HCT116 (cell line): Measurements from ENCODE around the gene CFAP97D2. TPM values are rescaled to one million over a fixed set of nuclear protein-coding genes. Genes with fewer than 3 reads are reported as not detected.

ENCODE experiments used
- ATAC-seq: fragments of 200-7000 bp; cut with Tn5 transposase; 2 replicates; pipeline ENCODE4 v1.9.1; 2020; ENCODE audit warnings: mild to moderate bottlenecking, moderate library complexity
- BruUV-seq: library from RNA; stranded (reverse); fragments of 400-500 nt; replicated peaks from 2 replicates; lab custom pipeline; 2021; lab: Mats Ljungman, UMichigan
- CTCF ChIA-PET: fragments of 300-600 bp; sonication (Branson Sonifier 250); formaldehyde crosslinking; loops from one replicate; lab custom pipeline; 2021; ENCODE audit warnings: antibody characterized with exemption; lab: Charles Lee
- POLR2A ChIA-PET: fragments of 300-600, 350-600 bp; sonication (Branson Sonifier 250); formaldehyde crosslinking; loops from one replicate; lab custom pipeline; 2021; ENCODE audit warnings: antibody characterized with exemption; lab: Charles Lee
- RAD21 ChIA-PET, 2 experiments: fragments of 300-600 bp; sonication (Branson Sonifier 250); formaldehyde crosslinking; loops; one replicate each; lab custom pipeline; 2023; ENCODE audit warnings: low total read pairs in 2 of 2; ENCODE audit not compliant: uncharacterized antibody in 2 of 2, unreplicated experiment in 2 of 2, low non-redundant PET in 1 of 2; lab: Charles Lee
- DNase-seq: peaks from one replicate; pipeline ENCODE4 v3.0.0-alpha.2; 2010; ENCODE audit warnings: low read depth, low spot score
- H2AFZ ChIP-seq: fragments of 200-600 bp; shearing (Covaris generic), sonication (generic); 2 replicates; pipeline ENCODE4 v1.6.1; 2017; ENCODE audit warnings: low read depth, mixed run types, mixed read lengths, antibody characterized with exemption, low read length; ENCODE audit not compliant: poor library complexity, severe bottlenecking
- H3K27ac ChIP-seq: 2 replicates; pipeline ENCODE4 v1.5.1; 2012; ENCODE audit warnings: low read depth, low read length
- H3K27me3 ChIP-seq: fragments of 200-600 bp; sonication (generic); 2 replicates; pipeline ENCODE4 v1.6.1; 2016; ENCODE audit warnings: mixed run types, low read length, mixed read lengths; ENCODE audit not compliant: insufficient read depth
- H3K36me3 ChIP-seq, 2 experiments: fragments of 200-500 bp in 1 of 2; fragments of 200-600 bp in 1 of 2; sonication (Bioruptor generic) in 1 of 2; sonication (generic) in 1 of 2; 2 replicates each; pipeline versions ENCODE4 v1.5.1 to v1.6.1; 2014 to 2016; ENCODE audit warnings: low read length in 2 of 2, inconsistent platforms in 1 of 2, mixed read lengths in 1 of 2, mixed run types in 1 of 2; ENCODE audit not compliant: insufficient read depth in 2 of 2, control insufficient read depth in 1 of 2
- H3K4me1 ChIP-seq, 2 experiments: fragments of 200-600 bp in 1 of 2; sonication (generic) in 1 of 2; 2 replicates each; pipeline versions ENCODE4 v1.5.1 to v1.6.1; 2012 to 2017; ENCODE audit warnings: low read length in 2 of 2, inconsistent platforms in 1 of 2, mild to moderate bottlenecking in 1 of 2, mixed read lengths in 1 of 2, mixed run types in 1 of 2, moderate library complexity in 1 of 2; ENCODE audit not compliant: insufficient read depth in 2 of 2, control insufficient read depth in 1 of 2
- H3K4me2 ChIP-seq: fragments of 200-600 bp; sonication (generic); 2 replicates; pipeline ENCODE4 v1.6.1; 2017; ENCODE audit warnings: mixed run types, low read length, mixed read lengths
- H3K4me3 ChIP-seq, 2 experiments: fragments of 200-600 bp in 1 of 2; sonication (generic) in 1 of 2; replicated peaks in 1 of 2; 2 replicates each; pipeline ENCODE4 v1.5.1; 2011 to 2016; ENCODE audit warnings: low read length in 2 of 2, control low read depth in 1 of 2, low read depth in 1 of 2, mild to moderate bottlenecking in 1 of 2, mixed read lengths in 1 of 2, mixed run types in 1 of 2
- H3K79me2 ChIP-seq: fragments of 200-600 bp; sonication (generic); 2 replicates; pipeline ENCODE4 v1.6.1; 2017; ENCODE audit warnings: mild to moderate bottlenecking, mixed run types, low read length, moderate library complexity, mixed read lengths; ENCODE audit not compliant: insufficient read depth
- H3K9ac ChIP-seq: fragments of 200-600 bp; sonication (generic); 2 replicates; pipeline ENCODE4 v1.6.1; 2016; ENCODE audit warnings: low read length, mixed read lengths
- H3K9me2 ChIP-seq: fragments of 200-600 bp; sonication (generic), shearing (Covaris generic); 2 replicates; pipeline ENCODE4 v1.6.1; 2017; ENCODE audit warnings: mixed run types, mild to moderate bottlenecking, moderate library complexity; ENCODE audit not compliant: insufficient read depth
- H3K9me3 ChIP-seq, 2 experiments: fragments of 200-500 bp in 1 of 2; fragments of 200-600 bp in 1 of 2; sonication (Bioruptor generic) in 1 of 2; sonication (generic) in 1 of 2; 2 replicates each; pipeline ENCODE4 v1.6.1; 2014 to 2017; ENCODE audit warnings: low read length in 2 of 2, mixed read lengths in 2 of 2, inconsistent platforms in 1 of 2, low read depth in 1 of 2, mild to moderate bottlenecking in 1 of 2, mixed run types in 1 of 2, moderate library complexity in 1 of 2; ENCODE audit not compliant: control insufficient read depth in 1 of 2, insufficient read depth in 1 of 2
- H4K20me1 ChIP-seq: fragments of 200-600 bp; sonication (generic), shearing (Covaris generic); 2 replicates; pipeline ENCODE4 v1.6.1; 2017; ENCODE audit warnings: mixed run types, mild to moderate bottlenecking, moderate library complexity; ENCODE audit not compliant: insufficient read depth
- CBX3 ChIP-seq: IDR thresholded peaks from 2 replicates; pipeline ENCODE4 v1.6.1; 2012; ENCODE audit warnings: low read depth
- CEBPB ChIP-seq: IDR thresholded peaks from 2 replicates; pipeline ENCODE4 v1.6.1; 2012; ENCODE audit warnings: low read depth
- EGR1 ChIP-seq: IDR thresholded peaks from 2 replicates; pipeline ENCODE4 v1.6.1; 2012; ENCODE audit warnings: low read depth
- ELF1 ChIP-seq: IDR thresholded peaks from 2 replicates; pipeline ENCODE4 v1.6.1; 2012; ENCODE audit warnings: low read depth, borderline replicate concordance
- JUND ChIP-seq: IDR thresholded peaks from 2 replicates; pipeline ENCODE4 v1.6.1; 2012
- POLR2A ChIP-seq: IDR thresholded peaks from 2 replicates; pipeline ENCODE4 v1.7.0; 2011; ENCODE audit warnings: borderline replicate concordance; ENCODE audit not compliant: insufficient read depth, insufficient read length; ENCODE audit errors: extremely low read depth
- SP1 ChIP-seq: IDR thresholded peaks from 2 replicates; pipeline ENCODE4 v1.6.1; 2012; ENCODE audit warnings: low read depth
- SRF ChIP-seq: IDR thresholded peaks from 2 replicates; pipeline ENCODE4 v1.6.1; 2012; ENCODE audit warnings: low read depth
- TCF7L2 ChIP-seq: IDR thresholded peaks from 2 replicates; pipeline ENCODE4 v1.7.0; 2011; ENCODE audit warnings: borderline replicate concordance, inconsistent platforms; ENCODE audit not compliant: insufficient read depth, insufficient read length; ENCODE audit errors: extremely low read depth
- YY1 ChIP-seq: IDR thresholded peaks from 2 replicates; pipeline ENCODE4 v1.6.1; 2011; ENCODE audit warnings: low read length, low read depth, moderate library complexity, mild to moderate bottlenecking; ENCODE audit not compliant: insufficient replicate concordance; ENCODE audit errors: extremely low read depth
- intact Hi-C: fragments of 100-400 bp; cut with micrococcal nuclease; formaldehyde crosslinking; loops from 2 replicates; pipeline ENCODE4 v1.10.0; 2022
- total RNA-seq: library from RNA; stranded (reverse); gene quantifications from one replicate; pipeline ENCODE4 v1.2.1, GENCODE V29; 2021; ENCODE audit not compliant: unreplicated experiment
- TF ChIP-seq, protein P1 (sequence below): IDR thresholded peaks from 2 replicates; pipeline ENCODE4 v1.6.1; 2012
- TF ChIP-seq, protein P2 (sequence below): IDR thresholded peaks from 2 replicates; pipeline ENCODE4 v1.6.1; 2011; ENCODE audit warnings: mild to moderate bottlenecking, low read length, moderate library complexity; ENCODE audit not compliant: insufficient replicate concordance; ENCODE audit errors: extremely low read depth
- TF ChIP-seq, protein P3 (sequence below), 3 experiments: fragments of 200-600 bp in 1 of 3; sonication (generic) in 1 of 3; IDR thresholded peaks in 2 of 3; conservative IDR thresholded peaks in 1 of 3; 2 replicates each; pipeline ENCODE4 v1.5.1; 2012 to 2017; ENCODE audit warnings: low read depth in 2 of 3, low read length in 2 of 3, antibody characterized with exemption in 1 of 3, borderline replicate concordance in 1 of 3, control low read depth in 1 of 3, mild to moderate bottlenecking in 1 of 3, mixed read lengths in 1 of 3, mixed run types in 1 of 3, moderate library complexity in 1 of 3; ENCODE audit not compliant: insufficient read depth in 1 of 3
- TF ChIP-seq, protein P4 (sequence below): IDR thresholded peaks from 2 replicates; pipeline ENCODE4 v1.6.1; 2012; ENCODE audit warnings: low read depth

Gene CFAP97D2
- total RNA-seq, 1 experiment from 2014 or later = not detected

DNA sequence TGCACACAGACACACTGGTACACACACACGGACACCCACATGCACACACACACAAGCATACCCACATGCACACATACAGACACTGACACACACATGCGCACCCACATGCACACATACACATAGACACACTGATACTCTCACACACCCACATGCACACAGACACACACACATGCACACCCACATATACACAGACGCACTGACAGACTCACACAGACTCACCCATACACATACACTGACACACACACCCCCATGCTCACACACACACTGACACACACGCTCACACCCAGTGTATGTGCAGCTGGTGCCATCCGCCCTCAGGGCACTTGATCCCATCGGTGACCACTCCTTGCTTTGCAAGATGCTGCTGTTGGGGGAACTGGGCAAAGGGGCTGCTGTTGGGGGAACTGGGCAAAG is 36.9 kb upstream of the CFAP97D2 start:
- Histone ChIP-seq H3K4me3 (no peak overlapping the region), H4K20me1 (no peaks in the 10 kb centered on the region), H3K4me1 (peaks cover 4 to 10% of the 10 kb centered on the region in 2 experiments; a peak in 3 of 4 replicates), H2AFZ (no peak overlapping the region), H3K27ac (no peak overlapping the region), H3K36me3 (no peaks in the 10 kb centered on the region), H3K4me2 (no peak overlapping the region), H3K27me3 (no peaks in the 10 kb centered on the region), H3K79me2 (no peaks in the 10 kb centered on the region), H3K9ac (no peak overlapping the region), H3K9me2 (no peaks in the 10 kb centered on the region), H3K9me3 (no peaks in the 10 kb centered on the region)
- CTCF ChIA-PET = no interaction called here
- no peak for ATAC-seq
- TF ChIP-seq CBX3 = no peak
- TF ChIP-seq POLR2A = no peak
- no peak for TF ChIP-seq SP1
- no peak for TF ChIP-seq JUND
- TF ChIP-seq, protein P1, sequence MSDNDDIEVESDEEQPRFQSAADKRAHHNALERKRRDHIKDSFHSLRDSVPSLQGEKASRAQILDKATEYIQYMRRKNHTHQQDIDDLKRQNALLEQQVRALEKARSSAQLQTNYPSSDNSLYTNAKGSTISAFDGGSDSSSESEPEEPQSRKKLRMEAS = no peak
- TF ChIP-seq ELF1 = no peak
- TF ChIP-seq TCF7L2 = no peak
- no peak for TF ChIP-seq YY1
- TF ChIP-seq, protein P2, sequence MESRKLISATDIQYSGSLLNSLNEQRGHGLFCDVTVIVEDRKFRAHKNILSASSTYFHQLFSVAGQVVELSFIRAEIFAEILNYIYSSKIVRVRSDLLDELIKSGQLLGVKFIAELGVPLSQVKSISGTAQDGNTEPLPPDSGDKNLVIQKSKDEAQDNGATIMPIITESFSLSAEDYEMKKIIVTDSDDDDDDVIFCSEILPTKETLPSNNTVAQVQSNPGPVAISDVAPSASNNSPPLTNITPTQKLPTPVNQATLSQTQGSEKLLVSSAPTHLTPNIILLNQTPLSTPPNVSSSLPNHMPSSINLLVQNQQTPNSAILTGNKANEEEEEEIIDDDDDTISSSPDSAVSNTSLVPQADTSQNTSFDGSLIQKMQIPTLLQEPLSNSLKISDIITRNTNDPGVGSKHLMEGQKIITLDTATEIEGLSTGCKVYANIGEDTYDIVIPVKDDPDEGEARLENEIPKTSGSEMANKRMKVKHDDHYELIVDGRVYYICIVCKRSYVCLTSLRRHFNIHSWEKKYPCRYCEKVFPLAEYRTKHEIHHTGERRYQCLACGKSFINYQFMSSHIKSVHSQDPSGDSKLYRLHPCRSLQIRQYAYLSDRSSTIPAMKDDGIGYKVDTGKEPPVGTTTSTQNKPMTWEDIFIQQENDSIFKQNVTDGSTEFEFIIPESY = no peak
- TF ChIP-seq, protein P3, sequence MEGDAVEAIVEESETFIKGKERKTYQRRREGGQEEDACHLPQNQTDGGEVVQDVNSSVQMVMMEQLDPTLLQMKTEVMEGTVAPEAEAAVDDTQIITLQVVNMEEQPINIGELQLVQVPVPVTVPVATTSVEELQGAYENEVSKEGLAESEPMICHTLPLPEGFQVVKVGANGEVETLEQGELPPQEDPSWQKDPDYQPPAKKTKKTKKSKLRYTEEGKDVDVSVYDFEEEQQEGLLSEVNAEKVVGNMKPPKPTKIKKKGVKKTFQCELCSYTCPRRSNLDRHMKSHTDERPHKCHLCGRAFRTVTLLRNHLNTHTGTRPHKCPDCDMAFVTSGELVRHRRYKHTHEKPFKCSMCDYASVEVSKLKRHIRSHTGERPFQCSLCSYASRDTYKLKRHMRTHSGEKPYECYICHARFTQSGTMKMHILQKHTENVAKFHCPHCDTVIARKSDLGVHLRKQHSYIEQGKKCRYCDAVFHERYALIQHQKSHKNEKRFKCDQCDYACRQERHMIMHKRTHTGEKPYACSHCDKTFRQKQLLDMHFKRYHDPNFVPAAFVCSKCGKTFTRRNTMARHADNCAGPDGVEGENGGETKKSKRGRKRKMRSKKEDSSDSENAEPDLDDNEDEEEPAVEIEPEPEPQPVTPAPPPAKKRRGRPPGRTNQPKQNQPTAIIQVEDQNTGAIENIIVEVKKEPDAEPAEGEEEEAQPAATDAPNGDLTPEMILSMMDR (IDR thresholded peaks at IDR 0.05 in 2 of 3, conservative IDR thresholded peaks at IDR 0.05 in 1 of 3; ENCODE audit: borderline replicate concordance in 1 of 3, insufficient read depth in 1 of 3, low read depth in 2 of 3, low read length in 2 of 3) = no peak
- no peak for TF ChIP-seq SRF
- TF ChIP-seq, protein P4, sequence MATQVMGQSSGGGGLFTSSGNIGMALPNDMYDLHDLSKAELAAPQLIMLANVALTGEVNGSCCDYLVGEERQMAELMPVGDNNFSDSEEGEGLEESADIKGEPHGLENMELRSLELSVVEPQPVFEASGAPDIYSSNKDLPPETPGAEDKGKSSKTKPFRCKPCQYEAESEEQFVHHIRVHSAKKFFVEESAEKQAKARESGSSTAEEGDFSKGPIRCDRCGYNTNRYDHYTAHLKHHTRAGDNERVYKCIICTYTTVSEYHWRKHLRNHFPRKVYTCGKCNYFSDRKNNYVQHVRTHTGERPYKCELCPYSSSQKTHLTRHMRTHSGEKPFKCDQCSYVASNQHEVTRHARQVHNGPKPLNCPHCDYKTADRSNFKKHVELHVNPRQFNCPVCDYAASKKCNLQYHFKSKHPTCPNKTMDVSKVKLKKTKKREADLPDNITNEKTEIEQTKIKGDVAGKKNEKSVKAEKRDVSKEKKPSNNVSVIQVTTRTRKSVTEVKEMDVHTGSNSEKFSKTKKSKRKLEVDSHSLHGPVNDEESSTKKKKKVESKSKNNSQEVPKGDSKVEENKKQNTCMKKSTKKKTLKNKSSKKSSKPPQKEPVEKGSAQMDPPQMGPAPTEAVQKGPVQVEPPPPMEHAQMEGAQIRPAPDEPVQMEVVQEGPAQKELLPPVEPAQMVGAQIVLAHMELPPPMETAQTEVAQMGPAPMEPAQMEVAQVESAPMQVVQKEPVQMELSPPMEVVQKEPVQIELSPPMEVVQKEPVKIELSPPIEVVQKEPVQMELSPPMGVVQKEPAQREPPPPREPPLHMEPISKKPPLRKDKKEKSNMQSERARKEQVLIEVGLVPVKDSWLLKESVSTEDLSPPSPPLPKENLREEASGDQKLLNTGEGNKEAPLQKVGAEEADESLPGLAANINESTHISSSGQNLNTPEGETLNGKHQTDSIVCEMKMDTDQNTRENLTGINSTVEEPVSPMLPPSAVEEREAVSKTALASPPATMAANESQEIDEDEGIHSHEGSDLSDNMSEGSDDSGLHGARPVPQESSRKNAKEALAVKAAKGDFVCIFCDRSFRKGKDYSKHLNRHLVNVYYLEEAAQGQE = no peak
- no peak for TF ChIP-seq CEBPB
- no peak for TF ChIP-seq EGR1
- RAD21 ChIA-PET = no interaction called here
- BruUV-seq = no TSS peak
- intact Hi-C loops = loop anchor here (10.0 kb wide), 1 partner anchor 187 kb away; no protein-coding TSS in a partner anchor
- POLR2A ChIA-PET = no interaction called here
- DNase-seq = no peak
